WI38 (cell line): Measurements from ENCODE around the gene SMS.
"Not testable (repeated sequence)": the region's sequence is repeated elsewhere in the genome, so short reads cannot be mapped to it uniquely, and the experiment has no call there.

ENCODE experiments used
- H3K4me3 ChIP-seq: 2 replicates; pipeline ENCODE4 v1.5.1; 2011; ENCODE audit warnings: low read depth, mild to moderate bottlenecking, control low read depth, low read length
- TF ChIP-seq, protein P1 (sequence below): IDR thresholded peaks from 2 replicates; pipeline ENCODE4 v1.5.1; 2012; ENCODE audit warnings: low read depth, mild to moderate bottlenecking, control low read depth, low read length

Gene SMS

DNA sequence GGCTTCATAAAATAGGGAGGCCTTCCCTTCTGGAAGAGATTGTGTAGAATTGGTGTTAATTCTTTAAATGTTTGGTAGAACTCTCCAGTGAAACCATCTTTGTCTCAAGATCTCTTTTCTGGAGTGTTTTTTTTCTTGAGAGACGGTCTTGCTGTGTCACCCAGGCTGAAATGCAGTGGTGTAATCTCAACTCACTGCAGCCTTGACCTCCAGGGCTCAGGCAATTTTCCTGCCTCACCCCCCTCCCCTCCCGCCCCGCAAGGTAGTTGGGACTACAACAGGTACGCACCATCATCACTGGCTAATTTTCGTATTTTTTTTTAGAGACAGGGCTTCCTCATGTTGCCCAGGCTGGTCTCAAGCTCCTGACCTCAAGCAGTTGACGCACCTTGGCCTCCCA, 12.1 kb downstream of the SMS start:
- H3K4me3 ChIP-seq: no peak overlapping the region
- TF ChIP-seq, protein P1, sequence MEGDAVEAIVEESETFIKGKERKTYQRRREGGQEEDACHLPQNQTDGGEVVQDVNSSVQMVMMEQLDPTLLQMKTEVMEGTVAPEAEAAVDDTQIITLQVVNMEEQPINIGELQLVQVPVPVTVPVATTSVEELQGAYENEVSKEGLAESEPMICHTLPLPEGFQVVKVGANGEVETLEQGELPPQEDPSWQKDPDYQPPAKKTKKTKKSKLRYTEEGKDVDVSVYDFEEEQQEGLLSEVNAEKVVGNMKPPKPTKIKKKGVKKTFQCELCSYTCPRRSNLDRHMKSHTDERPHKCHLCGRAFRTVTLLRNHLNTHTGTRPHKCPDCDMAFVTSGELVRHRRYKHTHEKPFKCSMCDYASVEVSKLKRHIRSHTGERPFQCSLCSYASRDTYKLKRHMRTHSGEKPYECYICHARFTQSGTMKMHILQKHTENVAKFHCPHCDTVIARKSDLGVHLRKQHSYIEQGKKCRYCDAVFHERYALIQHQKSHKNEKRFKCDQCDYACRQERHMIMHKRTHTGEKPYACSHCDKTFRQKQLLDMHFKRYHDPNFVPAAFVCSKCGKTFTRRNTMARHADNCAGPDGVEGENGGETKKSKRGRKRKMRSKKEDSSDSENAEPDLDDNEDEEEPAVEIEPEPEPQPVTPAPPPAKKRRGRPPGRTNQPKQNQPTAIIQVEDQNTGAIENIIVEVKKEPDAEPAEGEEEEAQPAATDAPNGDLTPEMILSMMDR: no peak

DNA sequence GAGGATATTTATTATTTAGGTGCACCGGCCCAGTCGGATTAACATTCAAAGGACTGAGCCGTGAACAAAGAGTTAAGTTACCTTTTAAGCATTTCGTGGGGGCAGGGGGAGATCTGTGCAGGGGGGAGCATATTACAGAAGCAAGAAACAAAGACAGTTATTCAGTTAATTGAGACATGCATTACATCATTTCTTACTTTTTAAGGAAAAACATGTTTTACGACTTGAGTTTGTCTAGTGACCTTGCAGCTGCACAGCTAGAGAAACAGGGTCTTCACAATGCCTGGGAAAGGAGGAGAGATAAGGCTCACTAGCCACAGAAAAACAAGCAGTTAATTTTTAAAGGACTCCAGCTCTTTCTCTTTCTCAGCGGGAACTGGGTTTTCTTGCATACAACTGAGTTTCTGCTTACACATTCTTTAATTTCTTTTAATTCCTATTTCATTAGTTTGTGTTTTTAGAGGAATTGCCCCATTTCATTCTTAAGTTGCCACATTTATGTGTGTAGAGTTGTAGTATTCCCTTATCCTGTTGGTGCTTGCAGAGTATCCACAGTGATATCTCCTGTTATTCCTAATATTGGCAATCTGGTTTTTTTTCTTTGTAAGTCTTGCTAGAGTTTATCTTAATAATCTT, 12.8 kb downstream of the SMS start:
- H3K4me3 ChIP-seq: not testable (repeated sequence)

DNA sequence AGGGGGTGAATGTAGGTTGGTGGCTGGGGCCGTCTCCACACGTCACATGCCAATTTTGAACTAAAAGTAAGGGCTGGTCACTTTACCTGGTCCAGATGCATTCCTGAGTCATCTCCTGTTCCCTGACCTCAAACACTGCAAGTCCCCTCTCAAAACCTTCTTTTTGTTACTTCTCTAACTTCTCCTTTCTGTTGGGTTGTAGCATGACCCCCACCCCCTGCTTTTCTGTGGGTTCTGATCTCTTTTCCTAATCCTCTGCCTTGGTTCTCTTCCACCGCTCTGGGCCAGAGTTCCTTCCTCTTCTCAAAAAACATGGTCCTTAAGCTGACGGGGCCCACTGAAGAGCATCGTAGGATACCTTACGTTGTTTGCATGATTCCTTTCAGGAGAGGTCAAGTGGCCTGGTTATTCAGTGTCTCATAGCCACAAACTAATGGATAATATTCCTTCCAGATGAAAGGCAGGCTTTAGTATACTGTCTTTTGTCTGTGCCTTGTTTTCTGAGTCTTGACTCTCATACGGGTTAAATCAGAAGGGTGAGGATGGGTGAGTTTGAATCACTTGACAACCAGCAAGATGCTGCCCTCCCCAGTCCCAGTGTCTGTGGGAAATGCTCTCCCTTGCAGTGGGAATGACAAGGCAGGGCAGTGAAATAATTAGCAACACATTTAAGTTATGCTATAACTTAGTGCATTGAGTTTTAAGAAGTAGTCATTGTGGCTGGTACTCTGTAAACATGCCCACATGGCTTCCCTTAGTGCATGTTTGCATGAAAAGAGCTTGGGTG, 15.1 kb downstream of the SMS start:
- H3K4me3 ChIP-seq: no peak overlapping the region
- TF ChIP-seq, protein P1: no peak

DNA sequence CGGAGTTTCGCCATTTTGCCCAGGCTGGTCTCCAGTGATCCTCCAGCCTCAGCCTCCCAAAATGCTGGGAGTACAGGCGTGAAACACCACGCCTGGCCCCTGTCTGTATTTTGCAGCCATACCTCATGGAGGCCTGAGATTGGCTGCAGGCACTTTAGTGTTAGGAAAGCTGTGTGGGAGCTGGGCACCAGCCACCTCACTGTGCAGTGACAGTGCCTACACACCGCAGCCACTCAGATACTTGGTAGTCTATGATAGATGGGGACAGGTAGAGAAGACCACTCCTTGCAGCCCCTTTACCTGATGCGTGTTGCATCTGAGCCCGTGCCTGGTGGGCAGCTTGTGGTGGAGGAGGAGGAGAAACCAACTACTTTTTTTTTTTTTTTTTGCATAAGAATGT, 16.3 kb downstream of the SMS start:
- TF ChIP-seq, protein P1: no peak
- H3K4me3 ChIP-seq: no peak overlapping the region

DNA sequence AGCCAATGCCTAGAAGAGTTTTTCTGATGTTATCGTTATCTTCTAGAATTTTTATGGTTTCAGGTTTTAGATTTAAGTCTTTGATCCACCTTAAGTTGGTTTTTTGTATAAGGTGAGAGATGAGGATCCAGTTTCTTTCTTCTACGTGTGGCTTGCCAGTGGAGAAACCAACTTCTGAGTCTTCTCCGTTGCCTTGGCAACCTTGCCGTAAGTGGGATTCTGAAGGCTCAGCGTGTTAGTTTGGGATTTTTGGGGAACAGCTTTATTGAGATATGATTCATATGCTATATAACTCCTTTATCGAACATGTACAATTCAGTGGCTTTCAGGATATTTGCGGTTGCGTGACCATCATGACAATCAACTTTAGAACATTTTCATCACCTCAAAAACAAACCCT, 17.7 kb downstream of the SMS start:
- TF ChIP-seq, protein P1: no peak
- no peak overlapping the region for H3K4me3 ChIP-seq

DNA sequence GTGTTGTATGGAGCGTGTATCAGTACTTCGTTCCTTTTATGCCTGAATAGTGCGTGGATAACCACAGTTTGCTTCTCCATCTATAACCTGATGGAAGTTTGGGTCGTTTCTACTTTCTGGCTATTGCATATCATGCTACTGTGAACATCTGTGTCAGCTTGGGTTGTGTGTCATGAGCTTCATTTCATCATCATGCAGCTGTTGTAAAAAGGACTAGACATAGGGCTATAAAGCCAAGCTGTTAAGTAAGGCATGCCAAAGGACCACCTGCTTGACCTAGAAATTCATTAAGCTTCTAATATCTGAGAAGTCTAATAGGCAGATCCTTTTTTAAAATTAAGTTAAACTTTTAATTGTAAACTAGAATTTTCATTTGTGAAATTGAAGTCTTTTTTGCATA, 18.4 kb downstream of the SMS start:
- TF ChIP-seq, protein P1: no peak
- no peak overlapping the region for H3K4me3 ChIP-seq

DNA sequence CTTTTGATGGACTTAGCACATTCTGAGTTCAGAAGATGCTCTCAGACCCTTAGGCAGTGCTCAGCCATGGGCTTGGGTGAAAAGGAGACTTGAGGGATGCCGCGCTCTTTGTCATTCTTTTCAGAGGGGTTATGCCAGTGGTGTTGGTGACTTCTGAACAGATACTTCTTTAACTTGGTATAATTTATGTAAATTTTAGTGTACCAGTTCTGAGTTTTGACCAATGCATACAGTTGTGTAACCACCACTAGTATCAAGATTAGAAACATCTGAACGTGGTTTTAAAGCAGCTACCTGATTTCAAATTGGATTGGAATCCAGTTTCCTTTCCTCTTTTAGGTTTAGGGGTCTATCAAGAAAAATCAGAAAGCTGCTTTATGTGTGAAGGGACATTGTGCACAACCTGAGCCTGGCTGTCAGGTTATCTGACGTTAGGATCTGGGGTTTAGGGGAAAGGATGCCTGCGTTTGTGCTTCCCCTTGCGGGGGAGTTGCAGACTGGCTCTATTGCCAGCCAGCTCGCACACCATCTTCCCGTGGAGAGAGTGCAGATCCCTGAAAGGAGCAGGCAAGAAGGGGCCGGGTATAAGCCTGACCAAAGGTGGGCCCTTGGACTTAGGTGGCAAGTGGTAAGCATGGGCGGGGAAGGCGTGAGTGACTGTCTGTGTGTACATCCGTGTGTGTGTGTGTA, 19.0 kb downstream of the SMS start:
- H3K4me3 ChIP-seq: no peak overlapping the region
- TF ChIP-seq, protein P1: no peak
